Vagina (tissue), 2 donors: ENCODE data around the gene SYTL5.

Experiments used
- CTCF ChIP-seq, 3 experiments: fragments of 450-650 bp in 2 of 3; fragments of 200-600 bp in 1 of 3; sonication (generic) in 1 of 3; IDR thresholded peaks; one replicate each; pipeline ENCODE4 v1.5.1; 2017 to 2019; ENCODE audit warnings: antibody characterized with exemption in 3 of 3, mild to moderate bottlenecking in 2 of 3, moderate library complexity in 2 of 3
- POLR2A ChIP-seq, 2 donors: fragments of 450-650 bp; IDR thresholded peaks; one replicate each; pipeline ENCODE4 v1.6.1; 2017; ENCODE audit warnings: antibody characterized with exemption in 2 of 2, mild to moderate bottlenecking in 2 of 2, moderate library complexity in 2 of 2
- POLR2AphosphoS5 ChIP-seq, 2 donors: sonication (generic); formaldehyde crosslinking; IDR thresholded peaks; one replicate each; pipeline ENCODE4 v1.9.0; 2017; ENCODE audit warnings: antibody characterized with exemption in 2 of 2, mild to moderate bottlenecking in 2 of 2, low read depth in 1 of 2; ENCODE audit not compliant: insufficient read depth in 1 of 2

DNA sequence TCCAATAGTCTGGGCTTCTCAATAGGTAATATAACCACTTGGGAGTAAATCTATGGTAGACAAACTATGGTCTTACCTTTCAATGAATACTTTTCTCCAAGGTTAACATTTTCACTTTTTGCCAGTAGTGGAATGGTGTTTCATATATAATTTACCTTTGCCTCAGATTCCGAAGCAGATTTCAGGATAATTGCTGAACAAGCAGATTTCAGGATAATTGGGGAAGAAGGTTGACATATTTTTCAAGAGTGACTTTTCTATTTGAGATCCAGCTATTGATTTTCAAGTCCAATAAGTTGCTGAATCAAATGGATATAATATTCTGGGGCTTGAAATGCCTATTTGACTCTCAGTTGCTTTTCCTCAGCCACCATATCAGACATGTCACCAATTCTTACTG lies 63.6 kb downstream of the SYTL5 start:
- TF ChIP-seq CTCF (IDR thresholded peaks at IDR 0.05) (no peak), POLR2AphosphoS5 (IDR thresholded peaks at IDR 0.05; ENCODE audit: insufficient read depth in 1 of 2, low read depth in 1 of 2) (no peak), POLR2A (IDR thresholded peaks at IDR 0.05) (no peak)
